Spinal cord (tissue), 10 donors: Measurements from ENCODE around the gene FGF19. TPM values are rescaled to one million over a fixed set of nuclear protein-coding genes. Genes with fewer than 3 reads are reported as not detected.
"Not testable (repeated sequence)": the region's sequence is repeated elsewhere in the genome, so short reads cannot be mapped to it uniquely, and the experiment has no call there.

Source experiments
- DNase-seq, 6 donors: peaks; one replicate each; pipeline versions ENCODE4 v3.0.0 to v3.0.0-alpha.2; 2013 to 2015; ENCODE audit warnings: low spot score in 6 of 6, low read depth in 4 of 6
- H3K27ac ChIP-seq: one replicate; pipeline ENCODE4 v1.5.1; 2013; ENCODE audit warnings: low read depth, low read length, control low read depth
- H3K27me3 ChIP-seq: one replicate; pipeline ENCODE4 v1.6.1; 2013; ENCODE audit warnings: low read length; ENCODE audit not compliant: control insufficient read depth, insufficient read depth
- H3K36me3 ChIP-seq: one replicate; pipeline ENCODE4 v1.6.1; 2013; ENCODE audit warnings: low read length; ENCODE audit not compliant: control insufficient read depth, insufficient read depth
- H3K4me1 ChIP-seq: one replicate; pipeline ENCODE4 v1.6.1; 2013; ENCODE audit warnings: low read length; ENCODE audit not compliant: control insufficient read depth, insufficient read depth
- H3K4me3 ChIP-seq: one replicate; pipeline ENCODE4 v1.5.1; 2013; ENCODE audit warnings: low read depth, low read length, control low read depth
- H3K9me3 ChIP-seq: one replicate; pipeline ENCODE4 v1.6.1; 2013; ENCODE audit warnings: low read length; ENCODE audit not compliant: control insufficient read depth, insufficient read depth
- WGBS: methylation state at CpG from one replicate; pipeline ENCODE4 v1.1.5; 2013; ENCODE audit warnings: missing lambda C conversion rate; ENCODE audit not compliant: insufficient coverage; 5-methylcytosine and 5-hydroxymethylcytosine counted together
- polyA plus RNA-seq, 2 donors: library from polyadenylated mRNA; unstranded; fragments of 120-200 nt; gene quantifications; one replicate each; pipeline ENCODE4 v1.2.1, GENCODE V29; 2013; ENCODE audit not compliant: insufficient read length in 2 of 2
- total RNA-seq, 2 donors: library from RNA; depleted of rRNA in 1 of 2; stranded (reverse); fragments of 120-200 nt in 1 of 2; fragments of >200 nt in 1 of 2; gene quantifications; one replicate each; pipeline versions ENCODE4 v1.2.3 to v1.2.4, GENCODE V29; 2013 to 2014
- donor health status: healthy.

The FGF19 gene
- total and polyA plus RNA-seq, 4 donors: 0.44 to 0.48 TPM; not detected in 2

DNA sequence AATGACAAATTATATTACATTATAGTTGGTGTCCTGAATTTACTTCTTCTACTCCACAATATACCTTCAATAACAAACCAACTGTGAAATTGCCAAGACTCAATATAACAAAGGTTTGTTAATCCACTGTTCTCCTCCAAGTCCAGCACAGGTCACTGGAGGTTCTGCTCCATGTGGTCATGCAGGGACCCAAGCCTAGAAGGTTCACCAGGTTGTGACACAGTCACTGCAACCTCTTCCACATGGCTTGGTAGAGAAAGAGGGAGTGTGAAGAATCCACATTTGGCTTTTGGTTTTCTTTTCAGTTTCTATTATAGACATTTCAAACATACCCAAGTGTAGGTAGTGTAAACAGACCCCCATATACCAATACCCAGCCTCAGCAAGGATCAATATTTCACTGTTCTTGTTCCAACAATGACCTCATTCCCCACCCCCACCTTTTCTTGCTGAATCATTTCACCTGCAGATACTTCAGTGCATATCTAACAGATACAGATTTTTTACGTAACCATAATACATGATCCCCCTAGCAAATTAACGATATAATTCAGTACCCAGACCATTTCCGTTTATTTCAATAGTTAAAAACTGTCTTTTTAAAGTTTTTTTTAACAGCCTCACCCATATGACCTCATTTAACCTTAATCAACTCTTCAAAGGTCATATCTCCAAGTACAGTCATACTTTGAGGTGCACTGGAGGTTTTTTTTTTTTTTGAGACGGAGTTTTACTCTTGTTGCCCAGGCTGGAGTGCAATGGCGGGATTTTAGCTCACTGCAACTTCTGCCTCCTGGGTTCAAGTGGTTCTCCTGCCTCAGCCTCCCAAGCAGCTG, 14.1 kb downstream of the FGF19 start:
- peaks cover 3% of the 10 kb centered on the region for H3K4me1 ChIP-seq
- WGBS: 100% methylated on average over 1 of the region's 5 CpGs
- H3K27me3 ChIP-seq: peaks cover 8% of the 10 kb centered on the region
- no peak overlapping the region for H3K27ac ChIP-seq
- DNase-seq: no peak
- H3K4me3 ChIP-seq: no peak overlapping the region
- peaks cover 2% of the 10 kb centered on the region for H3K9me3 ChIP-seq
- H3K36me3 ChIP-seq: no peaks in the 10 kb centered on the region

DNA sequence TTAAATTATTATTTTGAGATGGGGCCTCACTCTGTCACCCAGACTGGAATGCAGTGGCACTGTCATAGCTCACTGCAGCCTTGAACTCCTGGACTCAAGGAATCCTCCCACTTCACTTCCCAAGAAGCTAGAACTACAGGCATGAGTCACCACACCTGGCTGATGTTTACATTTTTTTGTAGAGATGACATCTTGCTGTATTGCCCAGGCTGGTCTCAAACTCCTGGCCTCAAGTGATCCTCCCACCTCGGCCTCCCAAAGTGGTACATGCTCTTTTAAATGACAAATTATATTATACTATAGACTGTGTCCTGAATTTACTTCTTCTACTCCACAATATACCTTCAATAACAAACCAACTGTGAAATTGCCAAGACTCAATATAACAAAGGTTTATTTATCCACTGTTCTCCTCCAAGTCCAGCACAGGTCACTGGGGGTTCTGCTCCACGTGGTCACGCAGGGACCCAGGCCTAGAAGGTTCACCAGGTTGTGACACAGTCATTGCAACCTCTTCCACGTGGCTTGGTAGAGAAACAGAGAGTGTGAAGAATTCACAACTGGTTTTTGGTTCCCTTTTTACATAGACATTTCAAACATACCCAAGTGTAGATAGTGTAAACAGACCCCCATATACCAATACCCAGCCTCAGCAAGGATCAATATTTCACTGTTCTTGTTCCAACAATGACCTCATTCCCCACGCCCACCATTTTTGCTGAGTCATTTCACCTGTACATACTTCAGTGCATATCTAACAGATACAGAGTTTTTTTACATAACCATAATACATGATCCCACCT, 15.7 kb downstream of the FGF19 start:
- H3K9me3 ChIP-seq, H3K27me3 ChIP-seq, H3K4me1 ChIP-seq, H3K27ac ChIP-seq, H3K4me3 ChIP-seq, H3K36me3 ChIP-seq, DNase-seq: not testable (repeated sequence)
- WGBS: 71% methylated on average over 1 of the region's 5 CpGs

- no peak overlapping the region for H3K27ac ChIP-seq
- H3K4me3 ChIP-seq: no peak overlapping the region
- no peaks in the 10 kb centered on the region for H3K36me3 ChIP-seq
- DNase-seq: no peak
- peaks cover 3% of the 10 kb centered on the region for H3K4me1 ChIP-seq
- peaks cover 8% of the 10 kb centered on the region for H3K27me3 ChIP-seq
- H3K9me3 ChIP-seq: no peaks in the 10 kb centered on the region
- 90% methylated on average over 8 of the region's 8 CpGs for WGBS
Measured at GRCh38 chr11:69686856-69687255, 17.0 kb downstream of the FGF19 start.

DNA sequence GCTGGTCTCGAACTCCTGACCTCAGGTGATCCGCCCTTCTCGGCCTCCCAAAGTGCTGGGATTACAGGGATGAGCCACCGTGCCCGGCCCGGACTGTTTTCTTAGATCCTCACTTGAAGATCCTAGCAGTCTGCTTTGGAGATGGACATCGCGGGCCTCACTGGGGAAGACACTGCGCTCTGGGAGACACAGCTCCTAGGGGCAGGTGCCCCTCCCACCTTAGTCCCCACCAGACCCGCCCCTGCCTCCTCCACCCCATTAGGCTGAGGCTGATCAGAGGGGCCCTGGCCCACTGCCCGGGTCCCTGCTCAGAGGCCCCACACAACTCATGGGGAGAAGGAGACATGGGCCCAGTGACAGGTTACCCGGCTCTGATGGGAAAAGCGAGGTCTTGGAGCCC, 17.4 kb downstream of the FGF19 start:
- Histone ChIP-seq H3K4me3 (no peak overlapping the region), H3K27ac (no peak overlapping the region), H3K9me3 (no peaks in the 10 kb centered on the region), H3K27me3 (peaks cover 8% of the 10 kb centered on the region), H3K4me1 (peaks cover 3% of the 10 kb centered on the region), H3K36me3 (no peaks in the 10 kb centered on the region)
- WGBS: 69% methylated on average over 12 of the region's 13 CpGs
- no peak for DNase-seq

DNA sequence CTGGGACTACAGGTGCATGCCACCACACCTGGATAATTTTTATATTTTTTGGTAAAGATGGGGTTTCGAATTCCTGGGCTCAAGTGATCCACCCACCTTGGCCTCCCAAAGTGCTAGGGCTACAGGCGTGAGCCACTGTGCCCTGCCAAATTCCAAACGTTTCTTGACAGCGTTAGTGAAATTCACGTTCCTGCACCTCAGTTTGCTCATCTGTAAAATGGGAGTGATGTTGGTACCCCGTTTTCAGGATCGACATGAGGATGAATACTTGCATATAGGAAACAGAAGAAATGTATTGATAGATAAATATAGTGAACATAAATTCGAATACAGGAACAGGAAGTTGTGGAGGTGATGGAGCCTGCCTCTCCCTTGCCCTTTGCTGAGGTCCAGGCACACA, 18.5 kb downstream of the FGF19 start:
- Histone ChIP-seq H3K4me3 (no peak overlapping the region), H3K27ac (no peak overlapping the region), H3K9me3 (no peaks in the 10 kb centered on the region), H3K36me3 (no peaks in the 10 kb centered on the region), H3K27me3 (peaks cover 8% of the 10 kb centered on the region), H3K4me1 (peaks cover 3% of the 10 kb centered on the region)
- no peak for DNase-seq
- WGBS: 74% methylated on average over 7 of the region's 8 CpGs

- no peak for DNase-seq
- H3K36me3 ChIP-seq: no peaks in the 10 kb centered on the region
- 73% methylated on average over 5 of the region's 11 CpGs for WGBS
- H3K9me3 ChIP-seq: no peaks in the 10 kb centered on the region
- H3K4me3 ChIP-seq: no peak overlapping the region
- peaks cover 3% of the 10 kb centered on the region for H3K4me1 ChIP-seq
- peaks cover 8% of the 10 kb centered on the region for H3K27me3 ChIP-seq
- no peak overlapping the region for H3K27ac ChIP-seq
Measured at GRCh38 chr11:69684651-69685050, 19.2 kb downstream of the FGF19 start.

- no peak overlapping the region for H3K27ac ChIP-seq
- no peak for DNase-seq
- H3K4me1 ChIP-seq: peaks cover 3% of the 10 kb centered on the region
- 70% methylated on average over 8 of the region's 9 CpGs for WGBS
- no peaks in the 10 kb centered on the region for H3K36me3 ChIP-seq
- no peaks in the 10 kb centered on the region for H3K9me3 ChIP-seq
- H3K4me3 ChIP-seq: no peak overlapping the region
- peaks cover 8% of the 10 kb centered on the region for H3K27me3 ChIP-seq
Measured at GRCh38 chr11:69683764-69684333, 20.0 kb downstream of the FGF19 start.

DNA sequence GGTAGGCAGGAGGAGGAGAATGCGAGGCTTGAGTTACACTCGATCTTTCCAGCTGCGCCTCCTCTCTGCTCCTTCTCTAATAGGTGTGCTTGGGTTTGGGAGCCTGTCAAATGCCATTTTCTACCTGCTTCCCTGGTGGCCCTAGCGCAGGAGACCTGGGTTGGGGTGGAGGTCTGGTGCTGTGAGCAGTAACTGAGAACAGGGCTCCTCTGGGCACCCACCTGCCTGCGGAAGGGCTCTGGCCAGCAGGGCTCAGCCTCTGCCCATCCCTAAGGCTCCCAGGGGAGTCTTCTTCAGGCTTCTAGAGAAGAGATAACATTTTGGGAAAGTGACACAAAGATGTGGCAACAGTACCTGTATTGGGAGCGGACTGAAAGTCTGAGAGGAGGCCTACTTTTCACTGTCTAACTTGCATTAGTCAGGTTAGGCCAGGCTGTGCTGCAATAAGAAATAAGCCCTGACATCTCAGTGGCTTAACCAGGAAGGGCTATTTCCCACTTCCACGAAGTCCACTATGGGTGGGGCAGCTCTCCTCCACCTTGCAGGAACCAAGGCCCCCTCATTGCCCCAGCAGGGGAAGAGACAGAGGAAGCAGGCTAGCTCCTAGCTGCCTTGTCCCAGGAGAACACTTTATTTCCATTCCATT, 21.0 kb downstream of the FGF19 start:
- H3K9me3 ChIP-seq: no peaks in the 10 kb centered on the region
- DNase-seq: no peak
- H3K36me3 ChIP-seq: no peaks in the 10 kb centered on the region
- no peak overlapping the region for H3K4me3 ChIP-seq
- peaks cover 8% of the 10 kb centered on the region for H3K27me3 ChIP-seq
- WGBS: 100% methylated on average over 2 of the region's 7 CpGs
- H3K27ac ChIP-seq: no peak overlapping the region
- H3K4me1 ChIP-seq: peaks cover 3% of the 10 kb centered on the region

DNA sequence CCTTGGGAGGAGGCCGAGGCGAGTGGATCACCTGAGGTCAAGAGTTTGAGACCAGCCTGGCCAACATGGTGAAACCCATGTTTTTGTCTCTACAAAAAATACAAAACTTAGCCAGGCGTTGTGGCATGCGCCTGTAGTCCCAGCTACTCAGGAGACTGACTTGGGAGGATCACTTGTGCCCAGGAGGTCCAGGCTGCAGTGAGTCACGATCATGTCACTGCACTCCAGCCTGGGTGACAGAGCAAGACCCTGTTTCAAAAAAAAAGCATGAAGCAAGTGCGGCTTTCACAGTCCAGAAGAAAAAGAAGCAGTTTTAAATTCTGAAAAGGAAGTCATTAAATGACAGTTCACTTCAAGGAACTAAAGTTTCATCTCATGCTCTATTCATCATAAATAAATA, 21.6 kb downstream of the FGF19 start:
- H3K36me3 ChIP-seq: no peaks in the 10 kb centered on the region
- peaks cover 8% of the 10 kb centered on the region for H3K27me3 ChIP-seq
- DNase-seq: no peak
- no peak overlapping the region for H3K27ac ChIP-seq
- H3K4me3 ChIP-seq: no peak overlapping the region
- no peaks in the 10 kb centered on the region for H3K9me3 ChIP-seq
- peaks cover 3% of the 10 kb centered on the region for H3K4me1 ChIP-seq
- WGBS: 89% methylated on average over 5 of the region's 6 CpGs
